Upper lobe of right lung (tissue), 1 donor: Measurements from ENCODE around the gene SLC48A1. TPM values are rescaled to one million over a fixed set of nuclear protein-coding genes. Genes with fewer than 3 reads are reported as not detected.

Experiments used
- ATAC-seq: fragments of 200-7000 bp; cut with Tn5 transposase; one replicate; pipeline ENCODE4 v1.9.1; 2020; ENCODE audit warnings: mild to moderate bottlenecking, moderate library complexity
- DNase-seq: peaks from one replicate; pipeline ENCODE4 v3.0.0-alpha.2; 2020
- H3K27ac ChIP-seq: fragments of 200-600 bp; one replicate; pipeline ENCODE4 v1.8.0; 2022
- H3K27me3 ChIP-seq: fragments of 200-600 bp; one replicate; pipeline ENCODE4 v1.8.0; 2022; ENCODE audit warnings: mild to moderate bottlenecking
- H3K36me3 ChIP-seq: fragments of 200-600 bp; one replicate; pipeline ENCODE4 v1.8.0; 2022
- H3K4me1 ChIP-seq: fragments of 200-600 bp; one replicate; pipeline ENCODE4 v1.8.0; 2022
- H3K4me3 ChIP-seq: fragments of 200-600 bp; one replicate; pipeline ENCODE4 v1.8.0; 2022; ENCODE audit warnings: mild to moderate bottlenecking
- H3K9me3 ChIP-seq: fragments of 200-600 bp; one replicate; pipeline ENCODE4 v1.8.0; 2022
- intact Hi-C: fragments of 100-400 bp; cut with DNase I; formaldehyde crosslinking; loops from one replicate; pipeline ENCODE4 v1.11.0; 2022
- total RNA-seq: library from RNA; stranded (reverse); fragmentation: NEBNext Ultra II Directional; extraction: Animal tissue kit (Norgen Biotek cat#: 25700); gene quantifications from one replicate; pipeline ENCODE4 v1.2.1, GENCODE V29; 2021
- TF ChIP-seq, protein P1 (sequence below): fragments of 200-600 bp; IDR thresholded peaks from one replicate; pipeline ENCODE4 v1.8.0; 2022; ENCODE audit warnings: antibody characterized with exemption
- donor health status: DM: no; HTN: yes; CAD: no; lungs with severe emphysema.

SLC48A1 gene
- total RNA-seq, 1 donor from 2014 or later, result 40.9 TPM

DNA sequence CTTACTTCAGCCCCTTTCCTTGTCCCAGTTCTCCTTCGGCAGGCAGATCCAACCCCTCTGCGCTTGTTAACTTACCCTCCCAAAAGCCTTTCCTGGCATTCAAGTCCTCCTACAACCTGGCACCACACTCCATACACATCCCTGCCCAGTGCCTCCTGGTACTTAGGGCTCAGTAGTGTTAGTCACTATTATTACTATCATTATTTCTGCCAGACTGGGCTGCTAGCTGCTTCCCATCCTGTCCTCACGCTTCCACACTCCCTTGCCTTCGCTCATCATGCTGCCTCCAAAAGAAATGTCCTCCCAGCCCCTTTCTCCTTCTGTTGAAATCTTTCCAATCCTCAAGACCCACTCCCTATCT lies 48.3 kb downstream of the SLC48A1 start:
- intact Hi-C loops, result no loop called here
- TF ChIP-seq, protein P1, sequence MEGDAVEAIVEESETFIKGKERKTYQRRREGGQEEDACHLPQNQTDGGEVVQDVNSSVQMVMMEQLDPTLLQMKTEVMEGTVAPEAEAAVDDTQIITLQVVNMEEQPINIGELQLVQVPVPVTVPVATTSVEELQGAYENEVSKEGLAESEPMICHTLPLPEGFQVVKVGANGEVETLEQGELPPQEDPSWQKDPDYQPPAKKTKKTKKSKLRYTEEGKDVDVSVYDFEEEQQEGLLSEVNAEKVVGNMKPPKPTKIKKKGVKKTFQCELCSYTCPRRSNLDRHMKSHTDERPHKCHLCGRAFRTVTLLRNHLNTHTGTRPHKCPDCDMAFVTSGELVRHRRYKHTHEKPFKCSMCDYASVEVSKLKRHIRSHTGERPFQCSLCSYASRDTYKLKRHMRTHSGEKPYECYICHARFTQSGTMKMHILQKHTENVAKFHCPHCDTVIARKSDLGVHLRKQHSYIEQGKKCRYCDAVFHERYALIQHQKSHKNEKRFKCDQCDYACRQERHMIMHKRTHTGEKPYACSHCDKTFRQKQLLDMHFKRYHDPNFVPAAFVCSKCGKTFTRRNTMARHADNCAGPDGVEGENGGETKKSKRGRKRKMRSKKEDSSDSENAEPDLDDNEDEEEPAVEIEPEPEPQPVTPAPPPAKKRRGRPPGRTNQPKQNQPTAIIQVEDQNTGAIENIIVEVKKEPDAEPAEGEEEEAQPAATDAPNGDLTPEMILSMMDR, result no peak
- no peak overlapping the region for H3K4me3 ChIP-seq
- no peak for ATAC-seq
- no peaks in the 10 kb centered on the region for H3K36me3 ChIP-seq
- DNase-seq, result no peak
- no peaks in the 10 kb centered on the region for H3K9me3 ChIP-seq
- no peaks in the 10 kb centered on the region for H3K27me3 ChIP-seq
- peak overlapping the region; percentile 97 for H3K27ac ChIP-seq
- peaks cover 83% of the 10 kb centered on the region for H3K4me1 ChIP-seq

DNA sequence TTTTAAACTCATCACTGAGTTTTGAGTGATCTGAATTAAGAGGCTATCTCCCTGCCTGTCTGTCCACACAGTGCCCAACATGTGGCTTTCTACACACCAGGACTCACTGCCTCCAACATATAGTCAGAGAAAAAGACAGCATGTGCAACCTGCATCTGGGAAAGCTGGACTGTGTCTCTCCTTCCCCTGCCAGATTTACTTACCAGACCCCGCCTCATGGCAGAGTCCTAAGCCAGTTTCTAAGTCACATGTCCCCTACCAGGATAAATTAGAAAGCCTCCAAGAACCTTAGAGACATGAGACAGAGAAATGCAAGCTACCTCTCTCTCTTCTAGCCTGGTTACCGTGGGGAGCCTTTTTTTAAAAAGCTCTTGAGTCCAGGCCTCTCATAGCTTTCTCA lies 49.4 kb downstream of the SLC48A1 start:
- Histone ChIP-seq H3K27me3 (no peaks in the 10 kb centered on the region), H3K36me3 (no peaks in the 10 kb centered on the region), H3K4me1 (peaks cover 78% of the 10 kb centered on the region), H3K9me3 (no peaks in the 10 kb centered on the region), H3K27ac (peak overlapping the region; percentile 97), H3K4me3 (no peak overlapping the region)
- TF ChIP-seq, protein P1, result no peak
- no peak for ATAC-seq
- DNase-seq, result no peak
- intact Hi-C loops, result no loop called here

DNA sequence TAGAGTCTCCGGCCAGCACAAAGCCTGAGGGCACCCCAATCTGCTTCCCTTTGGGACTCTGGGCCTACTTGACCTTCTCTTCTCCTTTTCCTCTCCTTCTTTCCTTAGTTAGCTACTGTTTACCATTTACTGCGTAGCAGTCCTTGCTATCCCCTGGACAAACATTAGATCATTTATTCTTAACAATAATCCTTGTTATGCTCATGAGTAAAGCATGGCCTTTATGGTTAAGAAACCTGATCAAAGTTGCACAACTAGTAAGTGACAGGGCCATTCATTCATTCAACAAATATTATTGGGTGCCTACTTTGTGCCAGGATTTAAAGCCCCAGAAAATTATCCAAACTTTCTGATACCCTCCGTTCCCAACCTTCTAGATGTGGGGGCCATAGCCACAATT lies 49.8 kb downstream of the SLC48A1 start:
- no peak for ATAC-seq
- intact Hi-C loops, result no loop called here

DNA sequence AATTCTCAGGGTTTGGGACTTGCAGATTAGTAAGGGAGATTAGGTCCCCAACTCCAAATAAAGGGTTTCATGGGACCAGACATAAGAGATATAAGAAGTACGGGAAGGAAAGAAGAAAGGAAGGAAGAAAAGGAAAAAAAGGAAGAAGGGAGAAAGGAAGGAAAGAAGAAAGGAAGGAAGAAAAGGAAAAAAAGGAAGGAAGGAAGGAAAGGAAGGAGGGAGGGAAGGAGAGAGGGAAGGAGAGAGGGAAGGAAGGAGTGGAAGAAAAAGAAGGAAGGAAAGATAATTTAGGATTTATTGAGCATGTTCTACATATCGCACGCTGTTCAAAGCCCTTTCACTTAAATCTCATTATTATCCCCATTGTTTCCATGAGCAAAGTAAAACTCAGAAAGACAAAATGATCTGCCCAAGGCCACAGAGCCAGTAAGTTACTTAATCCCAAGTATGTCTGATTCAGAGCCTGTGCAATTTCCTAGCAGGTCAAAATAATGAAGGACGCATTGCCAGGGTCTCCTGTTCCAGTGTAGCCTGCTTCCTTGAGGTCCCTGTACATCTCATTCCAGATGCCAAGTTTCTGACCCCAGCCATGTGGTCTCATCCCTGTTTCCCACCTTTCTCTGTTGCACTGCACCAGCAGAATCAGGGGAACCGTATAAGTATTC lies 50.5 kb downstream of the SLC48A1 start:
- intact Hi-C loops, result no loop called here
- peaks cover 78% of the 10 kb centered on the region for H3K4me1 ChIP-seq
- ATAC-seq, result no peak

More for the DNA sequence above, 49.8 kb downstream of the SLC48A1 start:
- peak overlapping the region; percentile 97 for H3K27ac ChIP-seq
- H3K9me3 ChIP-seq, result no peaks in the 10 kb centered on the region
- H3K27me3 ChIP-seq, result no peaks in the 10 kb centered on the region
- H3K4me1 ChIP-seq, result peaks cover 78% of the 10 kb centered on the region
- no peak overlapping the region for H3K4me3 ChIP-seq
- no peaks in the 10 kb centered on the region for H3K36me3 ChIP-seq
- TF ChIP-seq, protein P1, result no peak
- no peak for DNase-seq

DNA sequence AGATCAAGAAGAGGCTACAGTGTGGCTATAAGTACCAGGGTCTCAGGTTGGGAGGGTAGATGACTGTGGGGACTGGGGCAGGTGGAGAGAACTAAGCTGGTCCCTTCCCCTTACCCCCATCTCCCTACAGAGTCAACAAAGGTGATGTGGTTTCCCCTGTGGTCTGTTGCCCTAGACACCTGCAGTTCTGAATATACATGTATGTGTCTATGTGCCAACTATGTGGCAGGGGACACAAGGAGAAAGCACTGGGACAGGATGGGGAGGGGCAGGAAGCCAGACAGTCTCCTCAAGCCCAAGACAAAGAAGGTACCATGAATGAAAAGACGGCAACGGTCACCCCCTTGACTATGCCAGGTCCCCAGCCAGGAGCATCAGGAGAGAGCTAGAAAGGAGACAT lies 51.2 kb downstream of the SLC48A1 start:
- H3K4me1 ChIP-seq, result peaks cover 80% of the 10 kb centered on the region

More for the DNA sequence above, 50.5 kb downstream of the SLC48A1 start:
- Histone ChIP-seq H3K27ac (peak overlapping the region; percentile 97), H3K9me3 (no peaks in the 10 kb centered on the region), H3K36me3 (no peaks in the 10 kb centered on the region), H3K4me3 (no peak overlapping the region), H3K27me3 (no peaks in the 10 kb centered on the region)
- DNase-seq, result no peak
- TF ChIP-seq, protein P1, result no peak

More for the DNA sequence above, 51.2 kb downstream of the SLC48A1 start:
- Histone ChIP-seq H3K27ac (peak overlapping the region; percentile 97), H3K4me3 (no peak overlapping the region), H3K27me3 (no peaks in the 10 kb centered on the region), H3K9me3 (no peaks in the 10 kb centered on the region), H3K36me3 (no peaks in the 10 kb centered on the region)
- DNase-seq, result no peak
- TF ChIP-seq, protein P1, result no peak
- no peak for ATAC-seq
- intact Hi-C loops, result no loop called here
